Omental fat pad (tissue), 4 donors: ENCODE results near the gene RORB. TPM values are rescaled to one million over a fixed set of nuclear protein-coding genes. Genes with fewer than 3 reads are reported as not detected.
A peak's percentile ranks its signal among the peaks of the same experiment; 100 is the strongest.

Source experiments
- ATAC-seq: fragments of 150-250 bp; one replicate; pipeline ENCODE4 v1.9.1; 2016; ENCODE audit warnings: mild to moderate bottlenecking, moderate library complexity; ENCODE audit not compliant: low FRiP score
- DNase-seq: peaks from one replicate; pipeline ENCODE4 v3.0.0-alpha.2; 2019; ENCODE audit warnings: low spot score
- total RNA-seq, 4 donors: library from RNA; depleted of rRNA; stranded (reverse); fragments of >200 nt; gene quantifications; one replicate each; pipeline ENCODE4 v1.1.0, GENCODE V29; 2016
- TF ChIP-seq, protein P1 (sequence below), 3 donors: fragments of 450-650 bp; IDR thresholded peaks; one replicate each; pipeline ENCODE4 v1.5.1; 2016 to 2017; ENCODE audit warnings: antibody characterized with exemption in 3 of 3, mild to moderate bottlenecking in 3 of 3, moderate library complexity in 2 of 3

RORB gene
- total RNA-seq, result 1 to 10 TPM in 3 of 4 donors, under 1 TPM in 1; 0.50 to 2.8 (median 2.1) TPM

DNA sequence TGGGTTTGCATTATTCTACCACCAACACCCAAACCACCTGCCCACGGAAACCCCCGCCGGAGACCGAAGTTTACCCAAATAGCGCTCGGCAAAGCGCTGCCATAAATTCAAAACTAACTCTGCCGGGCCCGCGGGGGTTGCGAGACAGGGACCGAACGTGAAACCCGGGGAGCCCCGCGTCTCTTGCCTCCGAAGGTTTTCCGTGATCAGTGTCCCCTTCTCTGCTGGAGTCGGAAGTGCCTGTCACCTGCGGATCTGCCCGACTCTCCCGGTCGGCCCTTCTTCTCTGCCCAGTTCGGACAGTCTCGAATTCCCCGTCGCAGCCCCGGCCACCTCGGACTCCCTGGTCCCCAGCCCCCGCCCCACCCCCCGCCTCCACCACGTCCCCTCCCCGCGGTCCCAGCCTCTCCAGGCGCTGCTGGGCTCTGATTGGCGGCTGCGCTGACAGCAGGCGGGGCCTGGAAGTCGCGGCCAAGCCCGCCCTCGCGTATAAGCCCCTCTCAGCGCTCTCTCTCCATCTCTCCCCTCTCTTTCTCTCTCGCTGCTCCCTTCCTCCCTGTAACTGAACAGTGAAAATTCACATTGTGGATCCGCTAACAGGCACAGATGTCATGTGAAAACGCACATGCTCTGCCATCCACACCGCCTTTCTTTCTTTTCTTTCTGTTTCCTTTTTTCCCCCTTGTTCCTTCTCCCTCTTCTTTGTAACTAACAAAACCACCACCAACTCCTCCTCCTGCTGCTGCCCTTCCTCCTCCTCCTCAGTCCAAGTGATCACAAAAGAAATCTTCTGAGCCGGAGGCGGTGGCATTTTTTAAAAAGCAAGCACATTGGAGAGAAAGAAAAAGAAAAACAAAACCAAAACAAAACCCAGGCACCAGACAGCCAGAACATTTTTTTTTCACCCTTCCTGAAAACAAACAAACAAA is at the start of gene RORB:
TSS of gene RORB (plus strand) at position 517 of the 929 bp plus-strand sequence. CDS start 642 bp downstream, outside the sequence.
- ATAC-seq, result peak; percentile 86
- TF ChIP-seq, protein P1, sequence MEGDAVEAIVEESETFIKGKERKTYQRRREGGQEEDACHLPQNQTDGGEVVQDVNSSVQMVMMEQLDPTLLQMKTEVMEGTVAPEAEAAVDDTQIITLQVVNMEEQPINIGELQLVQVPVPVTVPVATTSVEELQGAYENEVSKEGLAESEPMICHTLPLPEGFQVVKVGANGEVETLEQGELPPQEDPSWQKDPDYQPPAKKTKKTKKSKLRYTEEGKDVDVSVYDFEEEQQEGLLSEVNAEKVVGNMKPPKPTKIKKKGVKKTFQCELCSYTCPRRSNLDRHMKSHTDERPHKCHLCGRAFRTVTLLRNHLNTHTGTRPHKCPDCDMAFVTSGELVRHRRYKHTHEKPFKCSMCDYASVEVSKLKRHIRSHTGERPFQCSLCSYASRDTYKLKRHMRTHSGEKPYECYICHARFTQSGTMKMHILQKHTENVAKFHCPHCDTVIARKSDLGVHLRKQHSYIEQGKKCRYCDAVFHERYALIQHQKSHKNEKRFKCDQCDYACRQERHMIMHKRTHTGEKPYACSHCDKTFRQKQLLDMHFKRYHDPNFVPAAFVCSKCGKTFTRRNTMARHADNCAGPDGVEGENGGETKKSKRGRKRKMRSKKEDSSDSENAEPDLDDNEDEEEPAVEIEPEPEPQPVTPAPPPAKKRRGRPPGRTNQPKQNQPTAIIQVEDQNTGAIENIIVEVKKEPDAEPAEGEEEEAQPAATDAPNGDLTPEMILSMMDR (IDR thresholded peaks at IDR 0.05), result no peak
- DNase-seq, result no peak

DNA sequence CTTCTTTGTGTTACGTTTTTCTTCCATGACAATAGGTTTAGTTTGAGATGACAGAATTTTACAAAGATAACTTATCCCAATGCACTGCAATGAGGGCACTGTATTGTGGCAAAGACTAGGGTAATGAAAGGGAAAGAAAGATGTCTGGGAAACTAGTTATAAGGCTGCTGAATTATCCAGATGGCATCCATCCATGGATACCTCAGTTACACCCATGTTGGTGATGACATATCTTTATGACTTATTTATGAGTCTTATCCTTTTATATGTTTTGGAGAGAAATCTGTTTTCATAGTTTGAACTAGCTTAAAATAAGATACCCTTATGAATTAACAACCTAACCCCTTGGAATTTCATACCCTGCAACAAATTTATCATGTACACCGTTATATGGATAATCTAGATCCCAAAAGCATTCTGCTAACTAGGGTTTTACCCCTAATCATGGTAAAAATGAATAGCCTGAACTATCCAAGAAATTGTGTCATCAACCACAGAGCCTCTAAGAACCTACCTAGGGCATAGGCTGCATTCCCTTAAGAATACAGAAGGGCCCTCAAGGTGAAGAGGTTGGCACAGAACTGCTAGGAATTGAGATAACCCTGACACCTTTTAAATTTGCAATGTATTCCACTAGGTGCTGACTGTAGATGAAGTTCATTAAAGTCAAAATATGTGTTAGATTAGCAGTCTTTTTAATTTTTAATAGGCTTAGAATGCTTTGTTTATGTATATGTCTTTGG is 49.5 kb upstream of the RORB start:
- ATAC-seq (no peak), DNase-seq (no peak)
- TF ChIP-seq, protein P1 (IDR thresholded peaks at IDR 0.05), result no peak

DNA sequence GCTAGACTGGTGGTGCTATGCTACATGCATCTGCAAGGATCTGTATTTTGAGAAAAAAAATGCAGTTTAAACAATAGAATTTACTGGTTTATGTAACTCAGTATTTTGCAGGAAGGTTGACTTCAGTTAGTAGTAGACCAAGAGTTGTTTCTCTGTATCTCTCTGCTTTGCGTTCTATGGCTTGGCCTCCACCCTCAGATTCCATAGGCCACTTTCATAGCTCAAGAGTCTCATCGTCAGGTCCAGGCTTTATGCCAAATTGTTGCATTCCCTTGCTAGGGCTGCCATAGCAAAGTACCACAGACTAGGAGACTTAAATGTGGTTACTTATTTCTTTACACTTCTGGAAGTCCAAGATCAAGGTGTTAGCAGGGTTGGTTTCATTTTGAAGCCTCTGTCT is 48.1 kb upstream of the RORB start:
- TF ChIP-seq, protein P1 (IDR thresholded peaks at IDR 0.05), result no peak
- ATAC-seq (no peak), DNase-seq (no peak)

DNA sequence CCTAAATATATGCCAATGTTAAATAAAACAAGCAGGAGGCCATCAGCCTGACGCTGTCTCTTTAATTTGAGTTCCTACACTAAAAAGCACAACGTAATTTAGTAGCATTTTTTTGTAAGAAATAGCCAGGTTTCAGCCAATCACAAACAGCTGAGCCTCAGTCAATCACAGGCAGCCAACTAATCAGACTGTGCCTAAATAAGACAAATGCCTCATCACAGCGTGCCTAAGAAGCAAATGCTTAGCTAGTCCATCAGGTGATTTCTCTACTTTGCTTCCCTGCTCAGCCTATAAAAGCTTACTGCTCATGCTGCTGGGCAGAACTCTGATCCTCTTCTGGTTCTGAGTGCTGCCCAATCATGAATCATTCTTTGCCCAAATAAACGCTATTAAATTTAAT is 38.3 kb upstream of the RORB start:
- no peak for DNase-seq
- TF ChIP-seq, protein P1 (IDR thresholded peaks at IDR 0.05), result no peak
- ATAC-seq, result no peak

DNA sequence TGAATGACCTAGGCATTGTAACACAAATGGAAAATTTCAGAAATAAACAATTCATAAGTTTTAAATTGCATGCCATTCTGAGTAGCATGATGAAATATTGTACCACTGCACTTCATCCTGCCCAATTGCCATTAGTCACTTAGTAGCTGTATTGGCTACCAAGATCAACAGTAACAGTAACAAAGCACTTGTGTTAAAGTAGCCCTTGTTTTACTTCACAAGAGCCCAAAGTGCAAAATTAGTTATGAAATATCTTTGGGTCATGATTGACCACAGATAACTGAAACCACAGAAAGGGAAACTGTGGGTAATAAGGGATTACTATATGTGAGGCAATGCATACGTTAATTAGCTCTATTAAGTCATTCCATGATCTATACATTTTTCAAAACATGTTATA is 33.3 kb upstream of the RORB start:
- no peak for DNase-seq
- TF ChIP-seq, protein P1 (IDR thresholded peaks at IDR 0.05), result no peak
- ATAC-seq, result no peak

DNA sequence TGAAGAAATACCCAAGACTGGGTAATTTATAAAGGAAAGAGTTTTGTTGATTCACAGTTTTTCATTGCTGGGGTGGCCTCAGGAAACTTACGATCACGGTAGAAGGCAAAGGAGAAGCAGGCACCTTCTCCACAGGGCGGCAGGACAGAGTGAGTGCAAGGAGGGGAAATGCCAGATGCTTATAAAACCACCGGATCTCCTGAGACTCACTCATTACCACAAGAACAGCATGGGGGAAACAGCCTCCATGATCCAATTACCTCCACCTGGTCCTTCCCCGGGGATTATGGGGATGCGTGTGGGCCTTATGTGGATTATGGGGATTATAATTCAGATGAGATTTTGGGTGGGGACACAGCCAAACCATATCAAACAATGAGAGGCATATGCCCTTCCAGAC is 18.5 kb upstream of the RORB start:
- DNase-seq, result no peak
- no peak for ATAC-seq
- TF ChIP-seq, protein P1 (IDR thresholded peaks at IDR 0.05), result no peak
